Esophagus muscularis mucosa (tissue), 3 donors: ENCODE measurements around the gene NAIF1.

Source experiments
- CTCF ChIP-seq, 3 experiments: fragments of 200-600 bp in 2 of 3; fragments of 450-650 bp in 1 of 3; sonication (generic) in 2 of 3; IDR thresholded peaks; one replicate each; pipeline ENCODE4 v1.5.1; 2017 to 2019; ENCODE audit warnings: antibody characterized with exemption in 3 of 3, mild to moderate bottlenecking in 2 of 3, moderate library complexity in 1 of 3
- EP300 ChIP-seq: sonication (generic); formaldehyde crosslinking; IDR thresholded peaks from one replicate; pipeline ENCODE4 v1.6.1; 2017; ENCODE audit warnings: antibody characterized with exemption

- TF ChIP-seq CTCF (IDR thresholded peaks at IDR 0.05) (no peak), EP300 (no peak)
These were observed 25.9 kb upstream of the NAIF1 start for GRCh38 chr9:128093011-128093410.
